GM23248 (cell line): Measurements from ENCODE around the gene ADAMTS9. TPM values are rescaled to one million over a fixed set of nuclear protein-coding genes. Genes with fewer than 3 reads are reported as not detected.

Source experiments
- DNase-seq: peaks from one replicate; pipeline ENCODE4 v3.0.0-alpha.2; 2015
- H2AFZ ChIP-seq: fragments of 200-600 bp; sonication (generic); 2 replicates; pipeline ENCODE4 v1.6.1; 2016; ENCODE audit warnings: antibody characterized with exemption
- H3F3A ChIP-seq: fragments of 200-600 bp; sonication (generic); 2 replicates; pipeline ENCODE4 v1.6.1; 2016; ENCODE audit warnings: mild to moderate bottlenecking, antibody characterized with exemption, mixed run types; ENCODE audit not compliant: insufficient read depth
- H3K27ac ChIP-seq: fragments of 200-600 bp; sonication (generic); 2 replicates; pipeline ENCODE4 v1.5.1; 2016; ENCODE audit warnings: mild to moderate bottlenecking
- H3K27me3 ChIP-seq: fragments of 200-600 bp; sonication (generic); replicated peaks from 2 replicates; pipeline ENCODE4 v1.6.1; 2016; ENCODE audit warnings: mild to moderate bottlenecking; ENCODE audit not compliant: insufficient read depth
- H3K36me3 ChIP-seq: fragments of 200-600 bp; sonication (generic); 2 replicates; pipeline ENCODE4 v1.6.1; 2016; ENCODE audit warnings: low read depth, mild to moderate bottlenecking
- H3K4me1 ChIP-seq: fragments of 200-600 bp; sonication (generic); 2 replicates; pipeline ENCODE4 v1.6.1; 2016; ENCODE audit warnings: mild to moderate bottlenecking; ENCODE audit not compliant: insufficient read depth
- H3K4me2 ChIP-seq: fragments of 200-600 bp; sonication (generic); one replicate; pipeline ENCODE4 v1.6.1; 2016; ENCODE audit warnings: mild to moderate bottlenecking; ENCODE audit not compliant: unreplicated experiment
- H3K4me3 ChIP-seq: fragments of 200-600 bp; sonication (generic); 2 replicates; pipeline ENCODE4 v1.5.1; 2016; ENCODE audit warnings: mild to moderate bottlenecking
- H3K79me2 ChIP-seq: fragments of 200-600 bp; sonication (generic); 2 replicates; pipeline ENCODE4 v1.6.1; 2016; ENCODE audit warnings: mild to moderate bottlenecking; ENCODE audit not compliant: insufficient read depth
- H3K9ac ChIP-seq: fragments of 200-600 bp; sonication (generic); 2 replicates; pipeline ENCODE4 v1.6.1; 2016; ENCODE audit warnings: mild to moderate bottlenecking
- H3K9me2 ChIP-seq: fragments of 200-600 bp; sonication (generic); 2 replicates; pipeline ENCODE4 v1.6.1; 2016; ENCODE audit warnings: mixed run types, mild to moderate bottlenecking, moderate library complexity; ENCODE audit not compliant: insufficient read depth
- H3K9me3 ChIP-seq: fragments of 200-600 bp; sonication (generic); one replicate; pipeline ENCODE4 v1.6.1; 2017; ENCODE audit warnings: low read depth
- H4K20me1 ChIP-seq: fragments of 200-600 bp; sonication (generic); 2 replicates; pipeline ENCODE4 v1.6.0; 2016; ENCODE audit not compliant: insufficient read depth
- EZH2 ChIP-seq: fragments of 200-600 bp; sonication (generic); IDR thresholded peaks from 2 replicates; pipeline ENCODE4 v1.6.1; 2018; ENCODE audit warnings: antibody characterized with exemption, mild to moderate bottlenecking; ENCODE audit not compliant: insufficient read depth, poor library complexity, severe bottlenecking
- EZH2phosphoT487 ChIP-seq: fragments of 200-600 bp; sonication (generic); IDR thresholded peaks from 2 replicates; pipeline ENCODE4 v1.6.1; 2018; ENCODE audit warnings: antibody characterized with exemption, moderate library complexity, mild to moderate bottlenecking, low read depth; ENCODE audit not compliant: insufficient read depth
- WGBS, 2 experiments: methylation state at CpG; one replicate each; pipeline ENCODE4 v1.1.6; 2015 to 2017; ENCODE audit warnings: low lambda C conversion rate in 2 of 2, low coverage in 1 of 2; ENCODE audit errors: missing lambda C conversion rate in 2 of 2; 5-methylcytosine and 5-hydroxymethylcytosine counted together
- in situ Hi-C: fragments of 300-500 bp; cut with MboI; formaldehyde crosslinking; loops from 2 replicates; pipeline ENCODE4 v1.15.0; 2020
- polyA plus RNA-seq: library from polyadenylated mRNA; unstranded; fragments of >200 nt; fragmentation: Nextera tagmentation; extraction: Ambion mirVana; gene quantifications from 2 replicates; pipeline ENCODE4 v1.2.1, GENCODE V29; 2016
- total RNA-seq: library from RNA; depleted of rRNA; stranded (reverse); fragments of >200 nt; shearing (Covaris generic); gene quantifications from 2 replicates; pipeline ENCODE4 v1.2.3, GENCODE V29; 2014

Gene ADAMTS9
- total and polyA plus RNA-seq, 2 experiments from 2014 or later, result 0.75 to 1.5 TPM

DNA sequence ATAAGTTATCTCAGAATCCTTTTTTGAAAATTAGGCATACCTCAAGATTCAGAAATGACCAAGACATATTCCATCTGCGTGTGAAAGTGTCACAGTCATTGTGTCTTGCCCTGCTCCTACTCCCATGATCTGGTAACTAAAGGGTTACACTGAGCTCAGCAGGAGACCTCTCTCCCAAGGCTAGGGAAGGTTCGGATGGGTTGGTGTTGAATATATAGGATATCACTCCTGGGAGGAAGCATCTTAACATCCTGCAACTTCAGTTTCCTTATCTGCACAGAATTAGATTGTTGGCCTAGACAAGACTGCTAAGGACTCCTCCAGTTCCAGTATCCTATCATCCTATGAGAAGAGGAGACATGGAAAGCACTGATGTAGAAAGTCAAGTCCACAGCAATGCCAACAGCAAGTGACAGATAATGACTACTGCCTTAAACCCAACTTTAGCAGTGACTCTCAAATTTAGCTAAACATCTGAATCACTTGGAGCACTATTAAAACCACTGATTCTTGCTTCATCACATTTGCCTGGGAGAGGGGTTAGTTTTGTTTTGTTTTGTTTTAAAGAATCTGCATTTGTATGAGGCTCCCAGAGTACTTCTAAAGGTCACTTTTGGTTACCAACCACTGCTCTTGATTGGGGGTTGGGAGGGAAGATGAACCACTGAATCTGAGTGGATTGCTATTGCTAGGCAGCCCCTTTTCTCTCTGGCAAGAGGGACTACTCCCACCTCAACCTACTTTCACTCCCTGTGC, 9.7 kb downstream of the ADAMTS9 start:
- Histone ChIP-seq H3K4me1 (peaks cover 9% of the 10 kb centered on the region; the same call in 1 of the 2 replicates), H2AFZ (no peak overlapping the region)
- in situ Hi-C loops, result no loop called here

DNA sequence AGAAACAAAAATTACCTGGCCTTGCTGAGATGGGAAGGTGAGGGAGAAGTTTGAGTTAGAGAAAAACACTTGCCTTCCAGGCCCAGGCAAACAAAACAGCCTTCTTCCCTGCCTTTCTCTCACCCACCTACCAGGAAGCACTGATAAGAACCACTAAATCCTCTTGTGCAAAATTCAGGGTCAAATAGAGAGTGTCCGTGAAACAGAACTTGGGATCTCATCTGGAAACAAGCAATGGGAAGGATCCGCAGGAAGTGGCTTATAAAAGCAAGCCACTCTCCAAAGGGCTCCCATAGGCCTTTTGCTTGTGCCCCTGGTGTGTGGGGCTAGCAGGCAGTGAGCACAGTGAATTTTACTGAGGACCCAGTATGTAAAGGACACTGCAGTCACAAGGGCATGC, 11.0 kb downstream of the ADAMTS9 start:
- in situ Hi-C loops, result no loop called here
- 81 to 98% methylated on average over 2 of the region's 2 CpGs for WGBS, 2 experiments

More for the DNA sequence above, 9.7 kb downstream of the ADAMTS9 start:
- H3K27ac ChIP-seq, result no peak overlapping the region
- H3K9ac ChIP-seq, result no peak overlapping the region
- H3K4me3 ChIP-seq, result no peak overlapping the region
- H3F3A ChIP-seq, result no peaks in the 10 kb centered on the region
- H3K4me2 ChIP-seq, result no peak overlapping the region
- TF ChIP-seq EZH2 (no peak), EZH2phosphoT487 (no peak)
- H4K20me1 ChIP-seq, result no peaks in the 10 kb centered on the region
- H3K9me2 ChIP-seq, result no peaks in the 10 kb centered on the region
- WGBS, 2 experiments, result 65 to 68% methylated on average over 2 of the region's 2 CpGs
- H3K79me2 ChIP-seq, result no peaks in the 10 kb centered on the region
- DNase-seq, result peak; percentile 12
- H3K36me3 ChIP-seq, result no peaks in the 10 kb centered on the region
- no peaks in the 10 kb centered on the region for H3K9me3 ChIP-seq
- H3K27me3 ChIP-seq, result no peaks in the 10 kb centered on the region

DNA sequence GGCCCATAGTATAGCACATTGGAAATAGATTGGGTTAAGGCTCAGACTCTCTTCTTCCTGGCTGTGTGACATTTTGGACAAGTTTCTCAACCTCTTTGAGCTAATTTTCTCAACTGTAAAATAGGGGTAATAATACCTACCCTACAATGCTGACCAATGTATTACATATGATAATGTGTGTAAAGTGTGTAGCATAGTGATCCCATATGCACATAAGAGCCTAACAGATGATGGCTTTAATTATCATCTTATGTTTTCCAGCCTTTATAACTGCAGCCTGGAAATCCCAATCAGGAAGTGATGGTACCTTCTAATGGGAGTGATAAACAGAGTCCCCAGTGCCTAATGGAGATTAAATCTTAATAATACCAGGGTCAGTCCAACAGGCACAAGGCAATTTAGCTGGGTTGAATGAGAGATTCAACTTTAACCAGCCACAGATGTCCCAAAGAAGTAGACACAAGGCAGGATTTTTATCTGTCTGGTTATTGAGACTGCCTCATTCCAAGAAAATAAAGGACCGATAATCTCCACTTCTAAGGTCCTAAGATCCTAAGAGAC, 12.0 kb downstream of the ADAMTS9 start:
- DNase-seq, result no peak
- 95 to 97% methylated on average over 1 of the region's 1 CpG for WGBS, 2 experiments
- TF ChIP-seq EZH2phosphoT487, result no peak
- no peak for TF ChIP-seq EZH2
- Histone ChIP-seq H3K27ac (no peak overlapping the region), H3K9me3 (no peaks in the 10 kb centered on the region), H3K79me2 (no peaks in the 10 kb centered on the region), H3K9ac (no peak overlapping the region), H2AFZ (no peak overlapping the region), H3K4me1 (peaks cover 9% of the 10 kb centered on the region; the same call in 1 of the 2 replicates), H3K4me2 (no peak overlapping the region), H3K4me3 (no peak overlapping the region), H3K9me2 (no peaks in the 10 kb centered on the region), H4K20me1 (no peaks in the 10 kb centered on the region), H3K27me3 (no peaks in the 10 kb centered on the region), H3F3A (no peaks in the 10 kb centered on the region), H3K36me3 (no peaks in the 10 kb centered on the region)
- in situ Hi-C loops, result no loop called here

More for the DNA sequence above, 11.0 kb downstream of the ADAMTS9 start:
- H3K9me2 ChIP-seq, result no peaks in the 10 kb centered on the region
- no peaks in the 10 kb centered on the region for H3K36me3 ChIP-seq
- H3K27ac ChIP-seq, result no peak overlapping the region
- no peak overlapping the region for H3K4me3 ChIP-seq
- H4K20me1 ChIP-seq, result no peaks in the 10 kb centered on the region
- no peak overlapping the region for H3K4me2 ChIP-seq
- H2AFZ ChIP-seq, result no peak overlapping the region
- H3K4me1 ChIP-seq, result peaks cover 9% of the 10 kb centered on the region; the same call in 1 of the 2 replicates
- DNase-seq, result no peak
- no peaks in the 10 kb centered on the region for H3K79me2 ChIP-seq
- H3K9ac ChIP-seq, result no peak overlapping the region
- H3F3A ChIP-seq, result no peaks in the 10 kb centered on the region
- no peak for TF ChIP-seq EZH2phosphoT487
- no peak for TF ChIP-seq EZH2
- no peaks in the 10 kb centered on the region for H3K27me3 ChIP-seq
- H3K9me3 ChIP-seq, result no peaks in the 10 kb centered on the region

DNA sequence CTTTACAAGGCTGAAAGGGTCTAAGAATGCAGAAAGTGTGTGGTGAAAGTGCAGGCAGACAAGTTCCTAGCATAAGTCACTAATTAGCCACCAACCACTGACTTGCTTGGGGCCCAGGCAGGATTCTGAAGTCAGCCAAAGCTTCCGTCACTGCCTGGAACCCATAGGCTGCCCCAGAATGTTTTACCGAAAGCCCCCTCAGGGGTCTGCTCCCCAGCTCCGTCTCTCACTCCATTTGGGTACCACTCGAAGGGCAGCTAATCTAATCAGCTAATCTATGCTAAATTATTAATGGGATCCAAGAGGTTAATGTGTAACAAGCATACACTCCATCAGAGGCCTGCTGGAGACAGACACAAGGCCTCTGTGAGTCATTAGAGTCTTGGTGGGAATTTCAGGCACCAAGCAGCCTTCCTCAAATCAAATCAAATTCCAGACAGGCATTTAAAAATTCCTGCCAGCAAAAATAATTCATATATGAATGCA, 13.2 kb downstream of the ADAMTS9 start:
- WGBS, 2 experiments, result 62 to 64% methylated on average over 4 of the region's 4 CpGs
- in situ Hi-C loops, result no loop called here
- TF ChIP-seq EZH2, result no peak
- TF ChIP-seq EZH2phosphoT487, result no peak
- H3K79me2 ChIP-seq, result no peaks in the 10 kb centered on the region
- H3F3A ChIP-seq, result no peaks in the 10 kb centered on the region
- H3K27me3 ChIP-seq, result no peaks in the 10 kb centered on the region
- no peak overlapping the region for H3K4me2 ChIP-seq
- no peaks in the 10 kb centered on the region for H3K9me3 ChIP-seq
- H2AFZ ChIP-seq, result peak overlapping the region; percentile 59
- peak; percentile 65 for DNase-seq
- H3K4me3 ChIP-seq, result no peak overlapping the region
- peak overlapping the region; percentile 76 for H3K27ac ChIP-seq
- H3K9ac ChIP-seq, result peak overlapping the region; percentile 45; the same call in 1 of the 2 replicates
- H4K20me1 ChIP-seq, result no peaks in the 10 kb centered on the region
- no peaks in the 10 kb centered on the region for H3K36me3 ChIP-seq
- no peaks in the 10 kb centered on the region for H3K9me2 ChIP-seq
- peaks cover 9% of the 10 kb centered on the region; the same call in 1 of the 2 replicates for H3K4me1 ChIP-seq
